ENCODE measurements around the gene MCCD1.
"Not testable (repeated sequence)": the region's sequence is repeated elsewhere in the genome, so short reads cannot be mapped to it uniquely, and the experiment has no call there.

MCCD1 gene

GRCh38 chr6:31498748-31499147 is 30.0 kb upstream of the MCCD1 start:
- H3K4me3 ChIP-seq (ENCODE audit: low read depth, low read length) = no peak overlapping the region
- no peak for TF ChIP-seq CTCF (IDR thresholded peaks at IDR 0.05; ENCODE audit: control insufficient read depth, extremely low read depth, insufficient read depth)
- no peak for DNase-seq (ENCODE audit: low read depth)

- not testable (repeated sequence) for DNase-seq (ENCODE audit: low read depth); H3K4me3 ChIP-seq (ENCODE audit: low read depth, low read length)
These were observed 29.1 kb upstream of the MCCD1 start for GRCh38 chr6:31499648-31500047.

- no peak overlapping the region for H3K4me3 ChIP-seq (ENCODE audit: low read depth, low read length)
- TF ChIP-seq CTCF (IDR thresholded peaks at IDR 0.05; ENCODE audit: control insufficient read depth, extremely low read depth, insufficient read depth) = no peak
- no peak for DNase-seq (ENCODE audit: low read depth)
These were observed 26.2 kb upstream of the MCCD1 start for GRCh38 chr6:31502586-31502985.

GRCh38 chr6:31509036-31509435 is 19.7 kb upstream of the MCCD1 start:
- not testable (repeated sequence) for H3K4me3 ChIP-seq (ENCODE audit: low read depth, low read length); DNase-seq (ENCODE audit: low read depth)

- no peak overlapping the region for H3K4me3 ChIP-seq (ENCODE audit: low read depth, low read length)
- no peak for TF ChIP-seq CTCF (IDR thresholded peaks at IDR 0.05; ENCODE audit: control insufficient read depth, extremely low read depth, insufficient read depth)
- DNase-seq (ENCODE audit: low read depth) = no peak
These were observed 18.8 kb upstream of the MCCD1 start for GRCh38 chr6:31510007-31510406.

GRCh38 chr6:31513456-31514165 is 15.2 kb upstream of the MCCD1 start:
- H3K4me3 ChIP-seq (ENCODE audit: low read depth, low read length) = no peak overlapping the region
- no peak for DNase-seq (ENCODE audit: low read depth)
- TF ChIP-seq CTCF (IDR thresholded peaks at IDR 0.05; ENCODE audit: control insufficient read depth, extremely low read depth, insufficient read depth) = no peak

GRCh38 chr6:31521835-31522234 is 6.9 kb upstream of the MCCD1 start:
- TF ChIP-seq CTCF (IDR thresholded peaks at IDR 0.05; ENCODE audit: control insufficient read depth, extremely low read depth, insufficient read depth) = no peak
- no peak for DNase-seq (ENCODE audit: low read depth)
- no peak overlapping the region for H3K4me3 ChIP-seq (ENCODE audit: low read depth, low read length)

- no peak overlapping the region for H3K4me3 ChIP-seq (ENCODE audit: low read depth, low read length)
- DNase-seq (ENCODE audit: low read depth) = no peak
- TF ChIP-seq CTCF (IDR thresholded peaks at IDR 0.05; ENCODE audit: control insufficient read depth, extremely low read depth, insufficient read depth) = no peak
These were observed 3.2 kb upstream of the MCCD1 start for GRCh38 chr6:31525553-31525931.
